H9 (cell line): ENCODE measurements around the gene IFRD2. TPM values are rescaled to one million over a fixed set of nuclear protein-coding genes. Genes with fewer than 3 reads are reported as not detected.

Experiments
- DNase-seq: peaks from one replicate; pipeline ENCODE4 v3.0.0-alpha.2; 2017
- H2AFZ ChIP-seq: one replicate; pipeline ENCODE4 v1.6.1; 2013; ENCODE audit warnings: mild to moderate bottlenecking, low read length, control low read depth, moderate library complexity
- H2AK5ac ChIP-seq: 2 replicates; pipeline ENCODE4 v1.6.1; 2013; ENCODE audit warnings: low read length, control low read depth, mixed read lengths; ENCODE audit not compliant: insufficient read length
- H2BK120ac ChIP-seq: one replicate; pipeline ENCODE4 v1.6.1; 2013; ENCODE audit warnings: low read depth, mild to moderate bottlenecking, low read length, control low read depth, inconsistent platforms; ENCODE audit not compliant: poor library complexity, severe bottlenecking
- H2BK12ac ChIP-seq: 2 replicates; pipeline ENCODE4 v1.6.1; 2013; ENCODE audit warnings: low read length, control low read depth, mixed read lengths, low read depth; ENCODE audit not compliant: insufficient read length
- H2BK15ac ChIP-seq: 2 replicates; pipeline ENCODE4 v1.6.1; 2013; ENCODE audit warnings: low read depth, low read length, control low read depth
- H2BK20ac ChIP-seq: one replicate; pipeline ENCODE4 v1.6.1; 2013; ENCODE audit warnings: low read depth, mild to moderate bottlenecking, low read length, control low read depth, inconsistent platforms; ENCODE audit not compliant: poor library complexity, severe bottlenecking
- H2BK5ac ChIP-seq: 2 replicates; pipeline ENCODE4 v1.6.1; 2013; ENCODE audit warnings: low read length, control low read depth, mixed read lengths; ENCODE audit not compliant: insufficient read length
- H3K14ac ChIP-seq: 2 replicates; pipeline ENCODE4 v1.6.1; 2013; ENCODE audit warnings: low read length, control low read depth; ENCODE audit not compliant: insufficient read depth
- H3K18ac ChIP-seq: 2 replicates; pipeline ENCODE4 v1.6.1; 2013; ENCODE audit warnings: low read depth, mild to moderate bottlenecking, mixed read lengths, low read length, control low read depth; ENCODE audit not compliant: insufficient read length
- H3K23ac ChIP-seq: 2 replicates; pipeline ENCODE4 v1.6.1; 2013; ENCODE audit warnings: low read length, control low read depth, mixed read lengths, low read depth; ENCODE audit not compliant: insufficient read length
- H3K23me2 ChIP-seq: 2 replicates; pipeline ENCODE4 v1.6.1; 2013; ENCODE audit warnings: low read depth, mild to moderate bottlenecking, mixed read lengths, low read length, control low read depth; ENCODE audit not compliant: insufficient read length, poor library complexity, severe bottlenecking
- H3K27ac ChIP-seq: 2 replicates; pipeline ENCODE4 v1.5.1; 2013; ENCODE audit warnings: low read length, control low read depth, mixed read lengths, low read depth; ENCODE audit not compliant: insufficient read length
- H3K27me3 ChIP-seq: 2 replicates; pipeline ENCODE4 v1.6.1; 2013; ENCODE audit warnings: low read length, control low read depth, inconsistent platforms; ENCODE audit not compliant: insufficient read depth
- H3K4ac ChIP-seq: 2 replicates; pipeline ENCODE4 v1.6.1; 2013; ENCODE audit warnings: low read depth, mild to moderate bottlenecking, control low read depth, inconsistent platforms, low read length, moderate library complexity
- H3K4me1 ChIP-seq: 2 replicates; pipeline ENCODE4 v1.6.1; 2013; ENCODE audit warnings: low read length, control low read depth, inconsistent platforms; ENCODE audit not compliant: insufficient read depth
- H3K4me2 ChIP-seq: 2 replicates; pipeline ENCODE4 v1.6.1; 2013; ENCODE audit warnings: low read length, control low read depth, mixed read lengths; ENCODE audit not compliant: insufficient read length, insufficient read depth
- H3K56ac ChIP-seq: 2 replicates; pipeline ENCODE4 v1.6.1; 2013; ENCODE audit warnings: low read depth, mild to moderate bottlenecking, mixed read lengths, low read length, control low read depth; ENCODE audit not compliant: insufficient read length
- H3K79me1 ChIP-seq: 2 replicates; pipeline ENCODE4 v1.6.1; 2013; ENCODE audit warnings: low read depth, mild to moderate bottlenecking, moderate library complexity, low read length, control low read depth, inconsistent platforms; ENCODE audit not compliant: insufficient read depth, poor library complexity, severe bottlenecking
- H3K79me2 ChIP-seq: 2 replicates; pipeline ENCODE4 v1.6.1; 2013; ENCODE audit warnings: low read length, control low read depth, inconsistent platforms; ENCODE audit not compliant: insufficient read depth
- H3K9ac ChIP-seq: 2 replicates; pipeline ENCODE4 v1.6.1; 2013; ENCODE audit warnings: low read length, control low read depth, mixed read lengths; ENCODE audit not compliant: insufficient read length; ENCODE audit errors: extremely low read depth
- H3K9me3 ChIP-seq: one replicate; pipeline ENCODE4 v1.6.1; 2013; ENCODE audit warnings: low read depth, low read length, inconsistent platforms; ENCODE audit not compliant: control insufficient read depth
- H3T11ph ChIP-seq: one replicate; pipeline ENCODE4 v1.6.1; 2013; ENCODE audit warnings: mild to moderate bottlenecking, low read length, control low read depth, inconsistent platforms
- H4K20me1 ChIP-seq: one replicate; pipeline ENCODE4 v1.6.1; 2013; ENCODE audit not compliant: control insufficient read depth, insufficient read length, insufficient read depth
- H4K5ac ChIP-seq: 2 replicates; pipeline ENCODE4 v1.6.1; 2013; ENCODE audit warnings: low read depth, mild to moderate bottlenecking, mixed read lengths, low read length, control low read depth; ENCODE audit not compliant: insufficient read length
- H4K8ac ChIP-seq: replicated peaks from 2 replicates; pipeline ENCODE4 v1.6.1; 2013; ENCODE audit warnings: low read length, control low read depth, mixed read lengths, low read depth; ENCODE audit not compliant: insufficient read length
- H4K91ac ChIP-seq: 2 replicates; pipeline ENCODE4 v1.6.1; 2013; ENCODE audit warnings: low read depth, mild to moderate bottlenecking, moderate library complexity, mixed read lengths, low read length, control low read depth; ENCODE audit not compliant: insufficient read length
- H3K27ac Mint-ChIP-seq, 3 experiments: 2 replicates in 2 of 3; 3 replicates in 1 of 3; pipeline ENCODE4 v1.8.0; 2020 to 2021; ENCODE audit warnings: mixed read lengths in 3 of 3, mild to moderate bottlenecking in 1 of 3, moderate library complexity in 1 of 3
- H3K27me3 Mint-ChIP-seq: 2 replicates; pipeline ENCODE4 v1.8.0; 2021; ENCODE audit warnings: low read depth, mild to moderate bottlenecking, moderate library complexity, mixed read lengths
- H3K36me3 Mint-ChIP-seq, 3 experiments: 2 replicates in 2 of 3; 3 replicates in 1 of 3; pipeline ENCODE4 v1.8.0; 2020 to 2021; ENCODE audit warnings: low read depth in 3 of 3, mixed read lengths in 3 of 3; ENCODE audit not compliant: insufficient read depth in 1 of 3
- H3K4me1 Mint-ChIP-seq, 2 experiments: 2 replicates each; pipeline ENCODE4 v1.8.0; 2020; ENCODE audit warnings: mixed read lengths in 2 of 2
- H3K4me3 Mint-ChIP-seq, 2 experiments: 2 replicates in 1 of 2; 3 replicates in 1 of 2; pipeline ENCODE4 v1.8.0; 2020 to 2021; ENCODE audit warnings: mild to moderate bottlenecking in 2 of 2, mixed read lengths in 2 of 2, moderate library complexity in 1 of 2
- H3K9me3 Mint-ChIP-seq, 2 experiments: 2 replicates in 1 of 2; 3 replicates in 1 of 2; pipeline ENCODE4 v1.8.0; 2020; ENCODE audit warnings: mild to moderate bottlenecking in 2 of 2, mixed read lengths in 2 of 2, moderate library complexity in 1 of 2
- WGBS: extraction: QIAGEN DNeasy Blood & Tissue Kit; methylation state at CpG from one replicate; pipeline ENCODE4 v1.1.7; 2013; ENCODE audit warnings: missing lambda C conversion rate, low lambda C conversion rate, mixed read lengths; ENCODE audit not compliant: insufficient read length; ENCODE audit errors: extremely low coverage; 5-methylcytosine and 5-hydroxymethylcytosine counted together
- total RNA-seq: library from RNA; stranded (reverse); gene quantifications from 2 replicates; pipeline ENCODE4 v1.2.1, GENCODE V29; 2021
- TF ChIP-seq, protein P1 (sequence below): fragments of 200-600 bp; sonication (generic); conservative IDR thresholded peaks from 3 replicates; pipeline ENCODE4 v1.8.0; 2021; ENCODE audit warnings: antibody characterized with exemption, mild to moderate bottlenecking

Gene IFRD2
- total RNA-seq, 1 experiment from 2014 or later = 109 TPM

DNA sequence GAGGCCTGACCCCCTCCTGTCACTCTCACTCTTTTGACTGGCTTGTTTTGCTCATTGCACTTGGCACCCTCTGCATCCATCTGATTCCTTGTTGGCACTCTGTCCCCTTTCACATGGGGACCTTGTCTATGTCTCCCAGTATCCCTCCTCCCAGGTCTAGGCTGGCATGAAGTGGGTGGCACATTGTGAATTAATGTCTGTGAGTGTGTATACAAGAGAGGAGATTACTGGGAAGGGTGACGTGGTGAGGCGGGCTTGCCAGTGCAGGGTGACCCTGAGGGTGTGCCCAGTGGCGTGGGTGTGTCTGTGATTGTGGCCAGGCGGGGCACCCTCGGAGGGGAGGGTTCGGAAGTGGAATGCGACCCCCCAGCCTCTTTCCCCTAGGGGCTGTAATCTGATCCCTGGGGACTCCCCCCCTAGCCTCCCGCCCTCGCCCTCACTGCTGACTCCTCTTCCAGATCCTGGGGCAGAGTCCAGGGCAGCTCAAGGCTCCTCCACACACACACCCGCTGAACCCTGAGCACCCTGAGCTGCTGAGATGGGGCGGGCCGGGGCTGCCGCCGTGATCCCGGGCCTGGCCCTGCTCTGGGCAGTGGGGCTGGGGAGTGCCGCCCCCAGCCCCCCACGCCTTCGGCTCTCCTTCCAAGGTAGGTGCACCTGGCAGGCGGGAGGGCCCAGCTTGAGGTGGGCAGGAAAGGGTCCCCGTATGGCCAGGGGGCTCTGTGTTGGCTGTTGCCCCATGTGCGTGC, 23.4 kb downstream of the IFRD2 start, which contains the start of gene SEMA3B:
TSS of gene SEMA3B (plus strand) at position 445 of the 749 bp plus-strand sequence. CDS start at position 539, 94 bp downstream.
- Mint-ChIP-seq H3K27ac (peak within 1 kb of the TSS in 2 of 3 experiments; percentile 62 to 87; a peak in 2 of 7 replicates), H3K9me3 (no peaks in the 10 kb centered on the region; a peak in 1 of 5 replicates), H3K4me1 (peaks cover 44 to 61% of the 10 kb centered on the region in 2 experiments), H3K4me3 (peak within 1 kb of the TSS in 1 of 2 experiments; percentile 14; a peak in 2 of 5 replicates), H3K36me3 (no peaks in the 10 kb centered on the region), H3K27me3 (peaks cover 14% of the 10 kb centered on the region)
- Histone ChIP-seq H4K8ac (no peak within 1 kb of the TSS), H3K23ac (no peak within 1 kb of the TSS), H3K27me3 (peaks cover 9% of the 10 kb centered on the region; the same call in 1 of the 2 replicates), H3K27ac (no peak within 1 kb of the TSS), H3K4ac (no peak within 1 kb of the TSS), H3K79me1 (no peaks in the 10 kb centered on the region), H3T11ph (no peak within 1 kb of the TSS), H2BK15ac (no peak within 1 kb of the TSS), H3K79me2 (no peaks in the 10 kb centered on the region), H2BK120ac (no peak within 1 kb of the TSS), H2AFZ (no peak within 1 kb of the TSS), H4K20me1 (no peaks in the 10 kb centered on the region), H4K5ac (no peak within 1 kb of the TSS), H3K9ac (no peak within 1 kb of the TSS), H3K23me2 (peaks cover 4% of the 10 kb centered on the region), H3K9me3 (no peaks in the 10 kb centered on the region), H2BK5ac (no peak within 1 kb of the TSS), H3K56ac (no peak within 1 kb of the TSS), H3K14ac (no peak within 1 kb of the TSS), H2BK20ac (no peak within 1 kb of the TSS), H2AK5ac (no peak within 1 kb of the TSS), H3K18ac (no peak within 1 kb of the TSS), H3K4me1 (peaks cover 5% of the 10 kb centered on the region; the same call in 1 of the 2 replicates), H2BK12ac (no peak within 1 kb of the TSS), H3K4me2 (no peak within 1 kb of the TSS), H4K91ac (no peak within 1 kb of the TSS)
- DNase-seq = no peak
- no CpG with 5 or more reads among the region's 21 CpGs for WGBS
- TF ChIP-seq, protein P1, sequence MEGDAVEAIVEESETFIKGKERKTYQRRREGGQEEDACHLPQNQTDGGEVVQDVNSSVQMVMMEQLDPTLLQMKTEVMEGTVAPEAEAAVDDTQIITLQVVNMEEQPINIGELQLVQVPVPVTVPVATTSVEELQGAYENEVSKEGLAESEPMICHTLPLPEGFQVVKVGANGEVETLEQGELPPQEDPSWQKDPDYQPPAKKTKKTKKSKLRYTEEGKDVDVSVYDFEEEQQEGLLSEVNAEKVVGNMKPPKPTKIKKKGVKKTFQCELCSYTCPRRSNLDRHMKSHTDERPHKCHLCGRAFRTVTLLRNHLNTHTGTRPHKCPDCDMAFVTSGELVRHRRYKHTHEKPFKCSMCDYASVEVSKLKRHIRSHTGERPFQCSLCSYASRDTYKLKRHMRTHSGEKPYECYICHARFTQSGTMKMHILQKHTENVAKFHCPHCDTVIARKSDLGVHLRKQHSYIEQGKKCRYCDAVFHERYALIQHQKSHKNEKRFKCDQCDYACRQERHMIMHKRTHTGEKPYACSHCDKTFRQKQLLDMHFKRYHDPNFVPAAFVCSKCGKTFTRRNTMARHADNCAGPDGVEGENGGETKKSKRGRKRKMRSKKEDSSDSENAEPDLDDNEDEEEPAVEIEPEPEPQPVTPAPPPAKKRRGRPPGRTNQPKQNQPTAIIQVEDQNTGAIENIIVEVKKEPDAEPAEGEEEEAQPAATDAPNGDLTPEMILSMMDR = no peak
